ENCODE results near the gene PDE4D.

- TF ChIP-seq POLR2A (IDR thresholded peaks at IDR 0.05) = no peak
- no peak for TF ChIP-seq CTCF (IDR thresholded peaks at IDR 0.05)
Measured at GRCh38 chr5:59036274-59036961, 857.1 kb downstream of the PDE4D start.

Measured in heart left ventricle (tissue), 13 donors.